ENCODE data around the gene SOCS3. TPM values are rescaled to one million over a fixed set of nuclear protein-coding genes. Genes with fewer than 3 reads are reported as not detected.

Gene SOCS3
- 1 to 10 TPM; 9.1 TPM for total RNA-seq

- Mint-ChIP-seq H3K4me1 (ENCODE audit: low read depth) (peaks cover 52% of the 10 kb centered on the region), H3K9me3 (ENCODE audit: insufficient read depth) (no peaks in the 10 kb centered on the region), H3K36me3 (ENCODE audit: low read depth) (peaks cover 20% of the 10 kb centered on the region), H3K27ac (peak within 1 kb of the TSS; percentile 89), H3K27me3 (ENCODE audit: low read depth) (peaks cover 19% of the 10 kb centered on the region), H3K4me3 (peak within 1 kb of the TSS; percentile 79)
- peak; percentile 97 for DNase-seq
- ATAC-seq: peak; percentile 79
- ChIA-PET CTCF (interaction anchor here (0.7 to 6.4 kb wide), 11 partner anchors 10 to 1816 kb away, joined by 3 to 86 read pairs (median 6); partner anchors contain the start of gene PGS1), POLR2A (interaction anchor here (0.6 to 2.0 kb wide), 9 partner anchors 9 to 87 kb away, joined by 3 to 10 read pairs (median 3); no protein-coding TSS in a partner anchor)
Observed at GRCh38 chr17:78359997-78360370, at the start of gene SOCS3. Gene SOCS3, minus strand, starts transcription at chr17:78360077. Its CDS starts 982 bp downstream, at chr17:78359095.

GRCh38 chr17:78409191-78409928 is 49.5 kb upstream of the SOCS3 start:
- POLR2A ChIA-PET: no interaction called here
- no peak for ATAC-seq
- no peaks in the 10 kb centered on the region for H3K27me3 Mint-ChIP-seq (ENCODE audit: low read depth)
- peak overlapping the region; percentile 64 for H3K27ac Mint-ChIP-seq
- CTCF ChIA-PET: interaction anchor here (1.3 to 1.6 kb wide), 2 partner anchors 13 to 158 kb away, joined by 3 to 6 read pairs; no protein-coding TSS in a partner anchor
- H3K4me3 Mint-ChIP-seq: no peak overlapping the region
- no peaks in the 10 kb centered on the region for H3K9me3 Mint-ChIP-seq (ENCODE audit: insufficient read depth)
- no peak for DNase-seq
- peaks cover 71% of the 10 kb centered on the region for H3K4me1 Mint-ChIP-seq (ENCODE audit: low read depth)
- H3K36me3 Mint-ChIP-seq (ENCODE audit: low read depth): peaks cover 27% of the 10 kb centered on the region

GRCh38 chr17:78408476-78409050 is 48.7 kb upstream of the SOCS3 start:
- no peak for DNase-seq
- ATAC-seq: no peak
- peaks cover 32% of the 10 kb centered on the region for H3K36me3 Mint-ChIP-seq (ENCODE audit: low read depth)
- ChIA-PET POLR2A (no interaction called here), CTCF (no interaction called here)
- H3K4me1 Mint-ChIP-seq (ENCODE audit: low read depth): peaks cover 63% of the 10 kb centered on the region
- no peak overlapping the region for H3K4me3 Mint-ChIP-seq
- H3K27ac Mint-ChIP-seq: peak overlapping the region; percentile 64
- H3K9me3 Mint-ChIP-seq (ENCODE audit: insufficient read depth): no peaks in the 10 kb centered on the region
- no peaks in the 10 kb centered on the region for H3K27me3 Mint-ChIP-seq (ENCODE audit: low read depth)

- no peak for DNase-seq
- H3K36me3 Mint-ChIP-seq (ENCODE audit: low read depth): peaks cover 35% of the 10 kb centered on the region
- no peaks in the 10 kb centered on the region for H3K27me3 Mint-ChIP-seq (ENCODE audit: low read depth)
- peaks cover 53% of the 10 kb centered on the region for H3K4me1 Mint-ChIP-seq (ENCODE audit: low read depth)
- H3K4me3 Mint-ChIP-seq: no peak overlapping the region
- peak overlapping the region; percentile 55 for H3K27ac Mint-ChIP-seq
- no peaks in the 10 kb centered on the region for H3K9me3 Mint-ChIP-seq (ENCODE audit: insufficient read depth)
- ChIA-PET POLR2A (interaction anchor here (1.7 kb wide), 1 partner anchor 26 kb away, joined by 5 read pairs; no protein-coding TSS in a partner anchor), CTCF (no interaction called here)
- ATAC-seq: no peak
Observed at GRCh38 chr17:78407387-78408000, 47.6 kb upstream of the SOCS3 start.

GRCh38 chr17:78406920-78407319 is 47.0 kb upstream of the SOCS3 start:
- POLR2A ChIA-PET: interaction anchor here (1.7 kb wide), 1 partner anchor 25 kb away, joined by 5 read pairs; no protein-coding TSS in a partner anchor
- no peaks in the 10 kb centered on the region for H3K9me3 Mint-ChIP-seq (ENCODE audit: insufficient read depth)
- DNase-seq (no peak), ATAC-seq (no peak)
- peaks cover 47% of the 10 kb centered on the region for H3K4me1 Mint-ChIP-seq (ENCODE audit: low read depth)
- no peak overlapping the region for H3K4me3 Mint-ChIP-seq
- H3K27me3 Mint-ChIP-seq (ENCODE audit: low read depth): no peaks in the 10 kb centered on the region
- H3K36me3 Mint-ChIP-seq (ENCODE audit: low read depth): peaks cover 38% of the 10 kb centered on the region
- peak overlapping the region; percentile 55 for H3K27ac Mint-ChIP-seq
- CTCF ChIA-PET: no interaction called here

- ATAC-seq: no peak
- POLR2A ChIA-PET: interaction anchor here (1.7 kb wide), 1 partner anchor 25 kb away, joined by 5 read pairs; no protein-coding TSS in a partner anchor
- DNase-seq: no peak
- no peaks in the 10 kb centered on the region for H3K9me3 Mint-ChIP-seq (ENCODE audit: insufficient read depth)
- peaks cover 40% of the 10 kb centered on the region for H3K36me3 Mint-ChIP-seq (ENCODE audit: low read depth)
- CTCF ChIA-PET: interaction anchor here (0.6 kb wide), 1 partner anchor 470 kb away, joined by 3 read pairs; no protein-coding TSS in a partner anchor
- no peaks in the 10 kb centered on the region for H3K27me3 Mint-ChIP-seq (ENCODE audit: low read depth)
- H3K4me1 Mint-ChIP-seq (ENCODE audit: low read depth): peaks cover 43% of the 10 kb centered on the region
- no peak overlapping the region for H3K4me3 Mint-ChIP-seq
- peak overlapping the region; percentile 55 for H3K27ac Mint-ChIP-seq
Observed at GRCh38 chr17:78406396-78406795, 46.5 kb upstream of the SOCS3 start.

GRCh38 chr17:78403822-78404221 is 43.9 kb upstream of the SOCS3 start:
- no peak overlapping the region for H3K4me3 Mint-ChIP-seq
- H3K36me3 Mint-ChIP-seq (ENCODE audit: low read depth): peaks cover 51% of the 10 kb centered on the region
- DNase-seq: no peak
- H3K27me3 Mint-ChIP-seq (ENCODE audit: low read depth): no peaks in the 10 kb centered on the region
- ChIA-PET CTCF (interaction anchor here (1.1 kb wide), 1 partner anchor 8 kb away, joined by 3 read pairs; no protein-coding TSS in a partner anchor), POLR2A (interaction anchor here (1.7 kb wide), 1 partner anchor 13 kb away, joined by 3 read pairs; no protein-coding TSS in a partner anchor)
- peaks cover 28% of the 10 kb centered on the region for H3K4me1 Mint-ChIP-seq (ENCODE audit: low read depth)
- no peak overlapping the region for H3K27ac Mint-ChIP-seq
- no peaks in the 10 kb centered on the region for H3K9me3 Mint-ChIP-seq (ENCODE audit: insufficient read depth)
- ATAC-seq: no peak

- Mint-ChIP-seq H3K4me1 (ENCODE audit: low read depth) (peaks cover 9% of the 10 kb centered on the region), H3K4me3 (no peak overlapping the region), H3K9me3 (ENCODE audit: insufficient read depth) (no peaks in the 10 kb centered on the region), H3K36me3 (ENCODE audit: low read depth) (peaks cover 64% of the 10 kb centered on the region), H3K27me3 (ENCODE audit: low read depth) (no peaks in the 10 kb centered on the region), H3K27ac (no peak overlapping the region)
- no peak for DNase-seq
- CTCF ChIA-PET: interaction anchor here (0.8 to 1.4 kb wide), 3 partner anchors 11 to 19 kb away, joined by 3 to 7 read pairs (median 4); no protein-coding TSS in a partner anchor
- POLR2A ChIA-PET: interaction anchor here (0.8 to 1.0 kb wide), 2 partner anchors 8 to 9 kb away, joined by 3 read pairs; no protein-coding TSS in a partner anchor
- no peak for ATAC-seq
Observed at GRCh38 chr17:78401891-78402290, 42.0 kb upstream of the SOCS3 start.

GRCh38 chr17:78401246-78401645 is 41.4 kb upstream of the SOCS3 start:
- ChIA-PET CTCF (interaction anchor here (0.8 to 1.4 kb wide), 3 partner anchors 11 to 20 kb away, joined by 3 to 7 read pairs (median 4); no protein-coding TSS in a partner anchor), POLR2A (interaction anchor here (1.0 to 1.1 kb wide), 2 partner anchors 9 to 23 kb away, joined by 3 read pairs; partner anchors contain the start of gene PGS1)
- H3K4me1 Mint-ChIP-seq (ENCODE audit: low read depth): peaks cover 5% of the 10 kb centered on the region
- no peak overlapping the region for H3K27ac Mint-ChIP-seq
- H3K27me3 Mint-ChIP-seq (ENCODE audit: low read depth): no peaks in the 10 kb centered on the region
- H3K9me3 Mint-ChIP-seq (ENCODE audit: insufficient read depth): no peaks in the 10 kb centered on the region
- ATAC-seq (no peak), DNase-seq (no peak)
- H3K36me3 Mint-ChIP-seq (ENCODE audit: low read depth): peaks cover 69% of the 10 kb centered on the region
- H3K4me3 Mint-ChIP-seq: no peak overlapping the region

- H3K4me3 Mint-ChIP-seq: no peak overlapping the region
- no peak overlapping the region for H3K27ac Mint-ChIP-seq
- H3K9me3 Mint-ChIP-seq (ENCODE audit: insufficient read depth): no peaks in the 10 kb centered on the region
Observed at GRCh38 chr17:78400581-78401240, 40.8 kb upstream of the SOCS3 start.

GRCh38 chr17:78399693-78400144 is 39.8 kb upstream of the SOCS3 start:
- ChIA-PET POLR2A (no interaction called here), CTCF (no interaction called here)

More at GRCh38 chr17:78400581-78401240, 40.8 kb upstream of the SOCS3 start:
- Mint-ChIP-seq H3K4me1 (ENCODE audit: low read depth) (peaks cover 2% of the 10 kb centered on the region), H3K27me3 (ENCODE audit: low read depth) (no peaks in the 10 kb centered on the region), H3K36me3 (ENCODE audit: low read depth) (peaks cover 72% of the 10 kb centered on the region)
- CTCF ChIA-PET: interaction anchor here (0.8 to 1.4 kb wide), 2 partner anchors 12 to 14 kb away, joined by 4 to 7 read pairs; no protein-coding TSS in a partner anchor
- POLR2A ChIA-PET: interaction anchor here (1.0 to 1.1 kb wide), 2 partner anchors 10 to 22 kb away, joined by 3 read pairs; partner anchors contain the start of gene PGS1
- ATAC-seq (no peak), DNase-seq (no peak)

More at GRCh38 chr17:78399693-78400144, 39.8 kb upstream of the SOCS3 start:
- H3K27ac Mint-ChIP-seq: no peak overlapping the region
- no peaks in the 10 kb centered on the region for H3K27me3 Mint-ChIP-seq (ENCODE audit: low read depth)
- H3K36me3 Mint-ChIP-seq (ENCODE audit: low read depth): peaks cover 75% of the 10 kb centered on the region
- no peaks in the 10 kb centered on the region for H3K9me3 Mint-ChIP-seq (ENCODE audit: insufficient read depth)
- H3K4me3 Mint-ChIP-seq: no peak overlapping the region
- DNase-seq (no peak), ATAC-seq (no peak)
- H3K4me1 Mint-ChIP-seq (ENCODE audit: low read depth): no peaks in the 10 kb centered on the region
